Lower leg skin (tissue), 3 donors: Measurements from ENCODE around the gene ZP1.

ENCODE experiments used
- POLR2A ChIP-seq, 2 donors: fragments of 450-650 bp; IDR thresholded peaks; one replicate each; pipeline ENCODE4 v1.6.1; 2016 to 2017; ENCODE audit warnings: antibody characterized with exemption in 2 of 2, mild to moderate bottlenecking in 1 of 2, moderate library complexity in 1 of 2
- TF ChIP-seq, protein P1 (sequence below), 3 donors: fragments of 450-650 bp; IDR thresholded peaks; one replicate each; pipeline ENCODE4 v1.5.1; 2016; ENCODE audit warnings: antibody characterized with exemption in 3 of 3, mild to moderate bottlenecking in 3 of 3, moderate library complexity in 2 of 3

DNA sequence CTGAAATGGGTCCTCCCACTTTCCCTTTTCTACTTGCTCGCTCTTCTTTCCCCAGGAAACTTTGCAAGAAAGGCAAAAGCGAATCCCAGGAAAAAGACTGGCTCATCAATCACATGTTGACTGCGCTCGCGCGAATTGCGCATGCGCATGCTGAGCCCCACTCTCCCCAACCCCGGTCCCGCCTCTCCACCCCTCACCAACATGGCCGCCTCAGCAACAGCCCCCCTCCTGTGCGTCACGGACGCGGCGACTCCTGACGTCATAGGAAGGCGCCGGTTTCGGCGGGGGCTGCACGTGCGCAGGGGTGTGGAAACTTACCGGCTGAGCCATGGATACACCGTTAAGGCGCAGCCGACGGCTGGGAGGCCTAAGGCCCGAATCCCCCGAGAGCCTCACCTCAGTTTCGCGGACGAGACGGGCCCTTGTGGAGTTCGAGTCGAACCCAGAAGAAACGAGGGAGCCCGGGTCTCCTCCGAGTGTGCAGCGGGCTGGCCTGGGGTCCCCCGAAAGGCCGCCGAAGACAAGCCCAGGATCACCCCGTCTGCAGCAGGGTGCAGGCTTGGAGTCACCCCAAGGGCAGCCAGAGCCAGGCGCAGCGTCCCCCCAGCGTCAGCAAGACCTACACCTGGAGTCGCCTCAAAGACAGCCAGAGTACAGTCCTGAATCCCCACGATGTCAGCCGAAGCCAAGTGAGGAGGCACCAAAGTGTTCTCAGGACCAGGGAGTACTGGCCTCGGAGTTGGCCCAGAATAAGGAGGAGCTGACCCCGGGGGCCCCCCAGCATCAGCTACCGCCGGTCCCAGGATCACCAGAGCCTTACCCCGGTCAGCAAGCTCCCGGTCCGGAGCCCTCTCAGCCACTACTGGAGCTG is 25.3 kb upstream of the ZP1 start, which contains the start of gene CCDC86:
- TF ChIP-seq, protein P1, sequence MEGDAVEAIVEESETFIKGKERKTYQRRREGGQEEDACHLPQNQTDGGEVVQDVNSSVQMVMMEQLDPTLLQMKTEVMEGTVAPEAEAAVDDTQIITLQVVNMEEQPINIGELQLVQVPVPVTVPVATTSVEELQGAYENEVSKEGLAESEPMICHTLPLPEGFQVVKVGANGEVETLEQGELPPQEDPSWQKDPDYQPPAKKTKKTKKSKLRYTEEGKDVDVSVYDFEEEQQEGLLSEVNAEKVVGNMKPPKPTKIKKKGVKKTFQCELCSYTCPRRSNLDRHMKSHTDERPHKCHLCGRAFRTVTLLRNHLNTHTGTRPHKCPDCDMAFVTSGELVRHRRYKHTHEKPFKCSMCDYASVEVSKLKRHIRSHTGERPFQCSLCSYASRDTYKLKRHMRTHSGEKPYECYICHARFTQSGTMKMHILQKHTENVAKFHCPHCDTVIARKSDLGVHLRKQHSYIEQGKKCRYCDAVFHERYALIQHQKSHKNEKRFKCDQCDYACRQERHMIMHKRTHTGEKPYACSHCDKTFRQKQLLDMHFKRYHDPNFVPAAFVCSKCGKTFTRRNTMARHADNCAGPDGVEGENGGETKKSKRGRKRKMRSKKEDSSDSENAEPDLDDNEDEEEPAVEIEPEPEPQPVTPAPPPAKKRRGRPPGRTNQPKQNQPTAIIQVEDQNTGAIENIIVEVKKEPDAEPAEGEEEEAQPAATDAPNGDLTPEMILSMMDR (IDR thresholded peaks at IDR 0.05): no peak
- TF ChIP-seq POLR2A (IDR thresholded peaks at IDR 0.05): no peak
